Parathyroid adenoma (tissue), 2 donors: Measurements from ENCODE around the gene GPC6.
"Not testable (repeated sequence)": the region's sequence is repeated elsewhere in the genome, so short reads cannot be mapped to it uniquely, and the experiment has no call there.

Source experiments
- H2AFZ ChIP-seq: fragments of 300-600 bp; sonication (generic); one replicate; pipeline ENCODE4 v1.7.0; 2017; ENCODE audit warnings: antibody characterized with exemption, mild to moderate bottlenecking
- H3K27ac ChIP-seq: fragments of 300-600 bp; sonication (generic); one replicate; pipeline ENCODE4 v1.7.0; 2017
- H3K27me3 ChIP-seq: fragments of 300-600 bp; sonication (generic); one replicate; pipeline ENCODE4 v1.7.0; 2017; ENCODE audit warnings: low read length; ENCODE audit not compliant: control insufficient read depth, insufficient read depth
- H3K36me3 ChIP-seq: fragments of 300-600 bp; sonication (generic); one replicate; pipeline ENCODE4 v1.7.0; 2017; ENCODE audit warnings: low read length; ENCODE audit not compliant: control insufficient read depth, insufficient read depth
- H3K4me1 ChIP-seq: fragments of 300-600 bp; sonication (generic); one replicate; pipeline ENCODE4 v1.7.0; 2017; ENCODE audit warnings: control low read depth
- H3K4me2 ChIP-seq: fragments of 300-600 bp; sonication (generic); one replicate; pipeline ENCODE4 v1.7.0; 2017; ENCODE audit warnings: low read length
- H3K4me3 ChIP-seq: fragments of 300-600 bp; sonication (generic); one replicate; pipeline ENCODE4 v1.7.0; 2017; ENCODE audit warnings: low read depth, low read length
- H3K79me2 ChIP-seq: fragments of 300-600 bp; sonication (generic); one replicate; pipeline ENCODE4 v1.7.0; 2017; ENCODE audit warnings: control low read depth
- H3K9ac ChIP-seq: fragments of 300-600 bp; sonication (generic); one replicate; pipeline ENCODE4 v1.7.0; 2017; ENCODE audit warnings: mild to moderate bottlenecking
- H3K9me3 ChIP-seq: fragments of 300-600 bp; sonication (generic); one replicate; pipeline ENCODE4 v1.7.0; 2017; ENCODE audit warnings: low read length; ENCODE audit not compliant: control insufficient read depth
- CTCF ChIP-seq: fragments of 300-600 bp; sonication (generic); IDR thresholded peaks from one replicate; pipeline ENCODE4 v1.7.0; 2017; ENCODE audit warnings: antibody characterized with exemption, mild to moderate bottlenecking
- donor health status: primary hyperparathyroidism.

The GPC6 gene

GRCh38 chr13:94343243-94343585, 1116.6 kb downstream of the GPC6 start:
- Histone ChIP-seq H3K9ac (no peak overlapping the region), H3K4me3 (no peak overlapping the region), H3K4me2 (no peak overlapping the region), H3K79me2 (no peaks in the 10 kb centered on the region), H2AFZ (no peak overlapping the region), H3K36me3 (no peaks in the 10 kb centered on the region), H3K27me3 (no peaks in the 10 kb centered on the region), H3K9me3 (no peaks in the 10 kb centered on the region), H3K27ac (no peak overlapping the region), H3K4me1 (no peaks in the 10 kb centered on the region)
- TF ChIP-seq CTCF, result no peak

- H2AFZ ChIP-seq, H3K4me1 ChIP-seq, H3K9me3 ChIP-seq, H3K4me3 ChIP-seq, H3K27ac ChIP-seq, H3K9ac ChIP-seq, H3K4me2 ChIP-seq, H3K36me3 ChIP-seq, H3K79me2 ChIP-seq, H3K27me3 ChIP-seq: not testable (repeated sequence)
Observed at GRCh38 chr13:94343687-94344086, 1117.1 kb downstream of the GPC6 start.

- no peak for TF ChIP-seq CTCF
- no peak overlapping the region for H2AFZ ChIP-seq
- no peaks in the 10 kb centered on the region for H3K36me3 ChIP-seq
- no peak overlapping the region for H3K4me3 ChIP-seq
- H3K27me3 ChIP-seq, result no peaks in the 10 kb centered on the region
- no peaks in the 10 kb centered on the region for H3K4me1 ChIP-seq
- H3K9me3 ChIP-seq, result no peaks in the 10 kb centered on the region
- H3K27ac ChIP-seq, result no peak overlapping the region
- H3K79me2 ChIP-seq, result no peaks in the 10 kb centered on the region
- H3K4me2 ChIP-seq, result no peak overlapping the region
- H3K9ac ChIP-seq, result no peak overlapping the region
Observed at GRCh38 chr13:94344126-94344818, 1117.7 kb downstream of the GPC6 start.

GRCh38 chr13:94345374-94346195, 1119.0 kb downstream of the GPC6 start:
- Histone ChIP-seq H3K4me3 (no peak overlapping the region), H3K36me3 (no peaks in the 10 kb centered on the region), H2AFZ (no peak overlapping the region), H3K4me1 (no peaks in the 10 kb centered on the region), H3K27me3 (no peaks in the 10 kb centered on the region), H3K9me3 (no peaks in the 10 kb centered on the region), H3K4me2 (no peak overlapping the region), H3K79me2 (no peaks in the 10 kb centered on the region), H3K27ac (no peak overlapping the region), H3K9ac (no peak overlapping the region)
- no peak for TF ChIP-seq CTCF

- Histone ChIP-seq H3K79me2 (no peaks in the 10 kb centered on the region), H3K27me3 (no peaks in the 10 kb centered on the region), H3K4me2 (no peak overlapping the region), H3K27ac (no peak overlapping the region), H3K9ac (no peak overlapping the region), H3K36me3 (no peaks in the 10 kb centered on the region), H3K4me3 (no peak overlapping the region), H3K9me3 (no peaks in the 10 kb centered on the region), H3K4me1 (no peaks in the 10 kb centered on the region), H2AFZ (no peak overlapping the region)
- TF ChIP-seq CTCF, result no peak
Observed at GRCh38 chr13:94346261-94347019, 1119.8 kb downstream of the GPC6 start.
